Tibial nerve (tissue), 4 donors: Measurements from ENCODE around the gene MRGPRX4.

Source experiments
- CTCF ChIP-seq, 5 experiments: fragments of 200-600 bp in 3 of 5; fragments of 450-650 bp in 2 of 5; sonication (generic) in 3 of 5; IDR thresholded peaks; one replicate each; pipeline ENCODE4 v1.5.1; 2016 to 2019; ENCODE audit warnings: antibody characterized with exemption in 5 of 5, mild to moderate bottlenecking in 3 of 5, moderate library complexity in 2 of 5
- EP300 ChIP-seq, 2 donors: sonication (generic); formaldehyde crosslinking; IDR thresholded peaks; one replicate each; pipeline ENCODE4 v1.6.1; 2017; ENCODE audit warnings: antibody characterized with exemption in 2 of 2, mild to moderate bottlenecking in 1 of 2
- POLR2A ChIP-seq, 2 donors: fragments of 450-650 bp; IDR thresholded peaks; one replicate each; pipeline ENCODE4 v1.6.1; 2017; ENCODE audit warnings: antibody characterized with exemption in 2 of 2, mild to moderate bottlenecking in 2 of 2, moderate library complexity in 2 of 2

- TF ChIP-seq CTCF (IDR thresholded peaks at IDR 0.05): no peak
- no peak for TF ChIP-seq POLR2A (IDR thresholded peaks at IDR 0.05)
- no peak for TF ChIP-seq EP300 (IDR thresholded peaks at IDR 0.05)
These were observed 35.3 kb upstream of the MRGPRX4 start for GRCh38 chr11:18137186-18137800.
